CD4-positive, alpha-beta T cell treated with Interleukin-15 for 1 hour (primary cell): ENCODE measurements around the gene STUM.

ENCODE experiments used
- DNase-seq: peaks from one replicate; pipeline ENCODE4 v3.0.0-alpha.2; 2020

The STUM gene

GRCh38 chr1:226563666-226564065 is 15.1 kb downstream of the STUM start:
- DNase-seq, result no peak

GRCh38 chr1:226565476-226565875 is 16.9 kb downstream of the STUM start:
- no peak for DNase-seq

GRCh38 chr1:226566234-226566633 is 17.7 kb downstream of the STUM start:
- DNase-seq, result no peak

DNA sequence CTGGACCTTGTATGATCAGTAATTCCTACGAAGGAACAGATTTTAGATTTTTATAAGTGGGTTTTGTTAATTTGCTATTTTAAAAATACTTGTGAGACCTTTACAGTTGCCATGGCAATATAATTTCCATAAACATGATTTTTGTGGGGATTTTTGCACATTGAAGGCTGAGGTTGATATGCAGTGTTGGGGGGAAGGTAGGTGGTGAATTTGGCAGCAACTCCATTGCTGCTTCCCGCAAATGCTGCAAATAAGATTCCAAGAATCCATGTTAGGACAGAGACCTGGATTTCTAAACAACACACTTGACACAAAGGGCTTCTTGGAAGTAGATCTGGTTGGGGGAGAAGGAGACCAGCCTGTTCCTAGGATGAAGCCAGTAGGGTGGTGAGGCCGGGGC is 18.2 kb downstream of the STUM start:
- no peak for DNase-seq

DNA sequence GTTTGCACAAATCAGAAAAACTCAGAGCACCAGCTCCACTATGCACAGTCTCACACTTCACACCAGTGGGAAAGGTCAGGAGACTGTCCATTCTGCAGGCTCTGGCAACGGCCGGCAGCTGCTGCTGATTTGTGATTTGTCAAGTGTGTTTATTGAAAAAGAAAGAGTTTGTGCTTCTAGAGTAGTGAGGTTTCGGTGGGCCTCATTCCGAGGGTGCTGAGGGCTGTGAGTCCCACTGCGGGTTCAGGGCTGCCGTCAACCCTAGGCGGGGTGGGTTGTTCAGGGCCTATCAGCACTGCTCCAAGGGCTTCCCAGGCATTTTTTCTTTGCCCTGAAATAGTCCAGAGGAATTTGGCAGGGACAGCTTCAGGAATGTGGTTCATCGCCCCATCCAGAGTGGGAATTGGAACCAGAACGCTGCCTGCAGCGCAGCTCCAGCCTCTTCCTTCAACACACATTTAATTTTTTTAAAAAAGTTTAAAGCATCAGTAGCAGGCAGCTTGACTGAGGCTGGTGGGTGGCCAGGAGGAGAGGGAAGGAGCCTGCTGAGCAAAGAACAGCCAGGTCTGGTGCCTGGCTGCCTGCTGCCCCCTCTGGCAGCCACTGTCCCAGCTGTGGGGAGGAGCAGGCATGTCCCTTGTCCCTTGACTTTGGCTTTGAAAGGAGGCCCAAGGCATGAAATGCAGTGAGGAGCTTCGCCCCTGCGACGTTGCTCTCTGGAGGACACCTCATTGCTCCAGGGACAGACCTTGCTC is 19.7 kb downstream of the STUM start:
- DNase-seq, result no peak

- DNase-seq, result no peak
Observed at GRCh38 chr1:226568975-226569741, 20.6 kb downstream of the STUM start.

DNA sequence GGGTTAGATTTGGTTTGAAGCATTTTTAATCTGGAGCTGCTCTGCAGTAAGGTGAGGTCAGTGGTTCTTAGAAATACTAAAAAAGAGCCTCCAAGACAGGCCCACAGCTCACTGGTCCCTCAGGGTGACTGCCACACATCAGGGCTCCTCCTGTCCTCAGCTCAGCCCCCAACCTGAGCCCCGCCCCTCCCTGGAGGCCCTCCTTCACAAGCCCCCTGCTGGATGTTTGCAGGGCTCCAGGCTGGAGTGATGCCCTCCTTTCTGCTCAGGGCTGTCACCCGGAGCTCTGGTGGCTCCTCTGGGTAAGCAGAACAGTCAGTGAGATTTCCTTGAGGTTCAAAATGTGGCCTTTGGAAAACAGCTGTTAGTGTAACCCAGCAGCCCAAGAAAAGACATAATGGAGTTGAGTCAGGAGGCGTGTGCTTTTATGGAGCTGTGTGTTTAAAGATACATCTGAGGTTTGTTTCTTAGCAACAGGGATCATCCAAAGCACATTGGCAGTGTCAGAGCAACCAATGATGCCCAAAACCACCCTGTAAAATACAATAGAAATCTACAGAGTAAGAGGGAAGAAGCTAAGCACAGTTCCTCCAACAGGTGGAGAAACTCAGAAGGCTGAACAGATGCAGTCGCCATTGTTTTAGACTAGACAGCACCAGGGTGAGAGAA is 21.4 kb downstream of the STUM start:
- no peak for DNase-seq

DNA sequence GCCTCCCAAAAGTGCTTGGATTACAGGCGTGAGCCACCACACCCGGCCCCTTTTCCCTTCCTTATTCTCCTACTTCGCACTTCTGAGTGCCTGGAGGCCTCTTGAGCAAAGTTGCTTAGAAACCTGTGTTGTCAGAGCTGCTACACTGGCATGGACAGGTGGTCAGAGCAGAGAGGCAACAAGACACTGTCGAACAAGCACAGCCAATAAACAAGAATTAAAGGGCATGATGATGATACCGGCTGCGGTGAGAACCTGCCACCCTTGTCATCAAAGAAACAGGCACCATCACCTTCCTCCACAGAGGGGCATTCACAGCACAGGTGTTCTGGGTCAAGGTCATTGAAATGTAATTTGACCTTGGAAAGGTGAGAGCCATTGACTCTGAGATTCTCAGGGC is 23.3 kb downstream of the STUM start:
- DNase-seq, result no peak

DNA sequence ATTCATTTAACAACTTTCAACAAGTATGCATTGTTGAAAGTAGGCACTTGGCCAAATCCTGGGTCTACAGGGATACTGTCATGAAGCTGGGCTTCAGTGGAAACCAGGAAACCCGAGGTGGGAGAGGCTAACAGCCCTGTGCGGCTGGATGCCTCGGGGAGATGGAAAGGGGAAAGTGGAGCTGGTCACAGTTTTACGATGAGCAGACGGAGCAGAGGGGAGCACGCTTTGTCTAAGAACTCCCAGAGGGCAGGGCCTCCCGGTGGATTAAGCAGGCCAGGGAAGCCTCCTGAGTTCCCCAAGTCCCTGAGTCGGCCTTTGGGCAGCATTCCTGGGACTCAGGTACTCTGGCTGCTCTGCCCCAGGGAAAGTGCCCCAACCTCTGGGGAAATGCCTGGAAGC is 23.8 kb downstream of the STUM start:
- DNase-seq, result no peak

- DNase-seq, result no peak
Observed at GRCh38 chr1:226574044-226574443, 25.5 kb downstream of the STUM start.

DNA sequence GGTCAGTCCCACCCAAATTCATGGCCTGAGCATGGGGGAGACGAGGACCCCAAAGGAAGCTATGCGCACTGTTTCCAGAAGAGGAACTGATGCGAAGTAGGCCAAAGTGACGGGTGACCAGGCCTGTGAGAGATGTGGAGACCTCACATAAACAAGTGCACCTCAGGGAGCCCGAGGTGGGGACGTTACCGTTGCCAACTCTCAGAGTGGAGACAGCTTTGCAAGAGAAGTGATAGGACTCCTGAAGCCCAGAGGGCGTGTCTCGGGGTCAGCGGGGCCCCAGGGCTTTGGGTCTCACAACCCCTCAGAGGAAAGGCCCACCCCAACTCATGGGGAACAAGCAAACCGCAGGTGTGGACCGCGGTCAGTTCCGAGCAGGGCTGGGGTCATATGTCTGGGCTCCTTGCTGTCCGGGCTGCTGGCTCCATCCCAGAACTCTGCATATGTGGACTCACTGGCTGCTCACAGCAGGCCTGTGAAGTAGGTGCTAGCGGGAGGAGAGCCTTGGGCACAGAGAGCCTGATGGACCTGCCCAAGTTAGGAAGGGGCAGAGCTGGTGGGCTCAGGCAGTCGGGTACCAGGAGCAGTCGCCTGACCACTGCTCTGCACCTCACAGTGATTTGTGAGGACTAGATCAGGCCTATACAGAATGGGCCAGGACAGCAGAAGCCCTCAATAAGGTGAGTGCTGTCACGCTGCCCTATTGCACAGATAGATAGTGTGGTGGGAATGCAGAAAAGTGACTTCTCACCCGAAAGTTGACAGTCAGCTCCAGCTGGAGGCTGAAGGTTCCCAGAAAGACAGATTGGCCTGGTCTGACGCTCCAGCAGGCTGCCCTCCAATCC is 26.2 kb downstream of the STUM start:
- no peak for DNase-seq

GRCh38 chr1:226575436-226575720 is 26.8 kb downstream of the STUM start:
- no peak for DNase-seq

- DNase-seq, result no peak
Observed at GRCh38 chr1:226575739-226576378, 27.3 kb downstream of the STUM start.

DNA sequence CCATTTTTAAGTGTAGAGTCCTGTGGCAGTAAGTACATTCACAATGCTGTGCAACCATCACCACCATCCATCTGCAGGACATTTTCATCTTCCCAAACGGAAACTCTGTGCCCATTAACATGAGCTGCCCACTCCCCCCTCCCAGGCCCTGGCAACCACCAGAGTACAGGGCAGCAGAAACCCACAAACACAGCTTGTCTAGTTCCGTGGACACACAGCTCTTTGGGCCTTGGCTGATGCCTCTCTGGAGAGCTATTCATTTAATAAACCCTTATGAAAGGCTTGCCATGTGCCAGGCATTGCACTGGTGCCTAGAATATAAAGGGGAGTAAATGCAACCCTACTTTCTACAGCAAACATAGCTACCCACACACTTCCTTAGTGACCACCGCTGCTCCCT is 28.0 kb downstream of the STUM start:
- DNase-seq, result no peak

- DNase-seq, result no peak
Observed at GRCh38 chr1:226577401-226578180, 29.0 kb downstream of the STUM start.

DNA sequence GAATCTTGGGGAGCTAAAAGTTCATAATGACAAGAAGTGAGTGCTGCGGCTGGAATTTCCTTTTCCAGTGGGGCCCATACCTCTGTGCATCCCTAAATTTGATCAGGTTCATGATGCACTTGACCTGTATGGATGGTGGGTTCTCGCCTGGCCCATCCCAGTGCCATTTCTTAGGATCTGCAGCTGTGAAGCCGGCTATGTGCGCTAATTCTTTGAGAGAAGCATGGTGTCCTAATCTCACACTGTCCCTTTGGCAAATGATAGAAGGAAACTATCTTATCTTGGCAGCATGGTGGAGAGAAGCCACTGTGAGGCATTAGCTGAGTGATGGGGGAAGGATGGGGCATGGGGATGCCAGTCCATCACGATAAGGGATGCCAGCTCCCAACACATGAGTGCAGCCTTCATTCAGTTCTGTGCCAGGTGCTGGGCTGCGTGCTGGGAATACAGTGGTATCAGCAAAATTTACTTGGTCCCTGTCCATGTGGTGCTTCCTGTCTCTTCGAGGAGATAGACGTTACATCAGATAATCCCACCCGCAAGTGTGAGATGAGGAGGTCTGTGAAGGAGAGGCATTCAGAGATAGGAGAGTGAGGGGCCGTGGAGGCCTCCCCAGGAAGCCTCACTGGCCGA is 30.5 kb downstream of the STUM start:
- DNase-seq, result no peak

DNA sequence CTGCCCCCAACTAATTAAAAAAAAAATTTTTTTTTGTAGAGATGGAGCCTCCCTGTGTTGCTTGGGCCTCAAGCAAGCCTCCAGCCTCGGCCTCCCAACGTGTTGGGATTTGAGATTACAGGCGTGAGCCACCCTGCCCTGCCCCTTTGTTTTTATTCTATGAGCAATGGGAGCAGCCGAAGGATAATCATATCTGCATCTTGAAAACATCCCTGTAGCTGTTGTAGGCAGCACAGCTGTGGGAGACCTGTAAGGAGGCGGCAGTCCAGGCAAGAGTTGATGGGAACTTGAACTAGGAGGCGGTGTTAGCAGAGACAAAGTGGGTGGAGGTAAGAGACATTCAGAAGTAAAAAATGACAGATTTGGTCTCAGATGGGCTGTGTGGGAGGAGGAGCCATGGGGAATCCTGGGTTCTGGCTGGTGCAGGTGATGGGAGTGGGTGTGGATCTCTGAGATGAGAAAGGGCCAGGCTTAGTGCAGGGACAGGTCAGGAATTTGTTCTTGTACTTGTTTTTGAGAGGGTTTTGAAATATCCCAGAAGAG is 31.3 kb downstream of the STUM start:
- no peak for DNase-seq

DNA sequence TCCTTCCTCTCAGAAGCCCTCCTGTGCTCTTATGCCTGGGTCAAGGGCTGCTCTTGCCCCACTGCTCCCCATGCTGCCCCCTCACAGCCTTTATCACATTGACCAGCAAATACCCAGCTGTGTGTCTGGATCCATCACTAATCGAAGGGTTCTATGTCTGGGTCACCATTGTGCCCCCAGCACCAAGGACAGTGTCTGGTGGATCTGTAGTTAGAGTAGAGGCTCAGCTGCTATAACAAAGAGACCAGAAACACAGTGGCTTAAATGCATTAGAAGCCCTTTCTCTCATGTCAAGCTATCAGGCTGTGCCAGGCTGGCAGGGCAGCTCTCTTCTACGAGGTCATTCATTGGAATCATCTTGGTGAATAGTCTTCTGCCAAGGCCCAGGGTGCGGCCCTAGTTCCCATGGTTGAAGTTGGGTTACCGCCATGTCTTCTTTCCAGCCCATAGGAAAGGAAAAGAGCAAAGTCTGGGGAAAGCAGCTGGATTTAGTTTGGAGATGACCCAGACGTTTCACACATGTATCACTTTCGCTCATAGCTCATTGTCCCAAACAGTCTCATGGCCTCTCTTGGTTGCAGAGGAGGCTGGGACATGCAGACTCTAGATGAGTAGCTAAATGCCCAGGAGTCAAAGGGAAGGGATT is 32.2 kb downstream of the STUM start:
- no peak for DNase-seq

GRCh38 chr1:226581650-226582330 is 33.2 kb downstream of the STUM start:
- no peak for DNase-seq

GRCh38 chr1:226582966-226583365 is 34.4 kb downstream of the STUM start:
- DNase-seq, result no peak
